GM19438 (cell line): ENCODE measurements around the gene FBXW10B.
"Not testable (repeated sequence)": the region's sequence is repeated elsewhere in the genome, so short reads cannot be mapped to it uniquely, and the experiment has no call there.

ENCODE experiments used
- ATAC-seq: cut with Tn5 transposase; IDR thresholded peaks from one replicate; pipeline ENCODE4 v1.9.1; 2021; ENCODE audit warnings: low read depth; ENCODE audit not compliant: unreplicated experiment

Gene FBXW10B, protein sequence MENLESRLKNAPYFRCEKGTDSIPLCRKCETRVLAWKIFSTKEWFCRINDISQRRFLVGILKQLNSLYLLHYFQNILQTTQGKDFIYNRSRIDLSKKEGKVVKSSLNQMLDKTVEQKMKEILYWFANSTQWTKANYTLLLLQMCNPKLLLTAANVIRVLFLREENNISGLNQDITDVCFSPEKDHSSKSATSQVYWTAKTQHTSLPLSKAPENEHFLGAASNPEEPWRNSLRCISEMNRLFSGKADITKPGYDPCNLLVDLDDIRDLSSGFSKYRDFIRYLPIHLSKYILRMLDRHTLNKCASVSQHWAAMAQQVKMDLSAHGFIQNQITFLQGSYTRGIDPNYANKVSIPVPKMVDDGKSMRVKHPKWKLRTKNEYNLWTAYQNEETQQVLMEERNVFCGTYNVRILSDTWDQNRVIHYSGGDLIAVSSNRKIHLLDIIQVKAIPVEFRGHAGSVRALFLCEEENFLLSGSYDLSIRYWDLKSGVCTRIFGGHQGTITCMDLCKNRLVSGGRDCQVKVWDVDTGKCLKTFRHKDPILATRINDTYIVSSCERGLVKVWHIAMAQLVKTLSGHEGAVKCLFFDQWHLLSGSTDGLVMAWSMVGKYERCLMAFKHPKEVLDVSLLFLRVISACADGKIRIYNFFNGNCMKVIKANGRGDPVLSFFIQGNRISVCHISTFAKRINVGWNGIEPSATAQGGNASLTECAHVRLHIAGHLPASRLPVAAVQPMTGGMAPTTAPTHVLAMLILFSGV

DNA sequence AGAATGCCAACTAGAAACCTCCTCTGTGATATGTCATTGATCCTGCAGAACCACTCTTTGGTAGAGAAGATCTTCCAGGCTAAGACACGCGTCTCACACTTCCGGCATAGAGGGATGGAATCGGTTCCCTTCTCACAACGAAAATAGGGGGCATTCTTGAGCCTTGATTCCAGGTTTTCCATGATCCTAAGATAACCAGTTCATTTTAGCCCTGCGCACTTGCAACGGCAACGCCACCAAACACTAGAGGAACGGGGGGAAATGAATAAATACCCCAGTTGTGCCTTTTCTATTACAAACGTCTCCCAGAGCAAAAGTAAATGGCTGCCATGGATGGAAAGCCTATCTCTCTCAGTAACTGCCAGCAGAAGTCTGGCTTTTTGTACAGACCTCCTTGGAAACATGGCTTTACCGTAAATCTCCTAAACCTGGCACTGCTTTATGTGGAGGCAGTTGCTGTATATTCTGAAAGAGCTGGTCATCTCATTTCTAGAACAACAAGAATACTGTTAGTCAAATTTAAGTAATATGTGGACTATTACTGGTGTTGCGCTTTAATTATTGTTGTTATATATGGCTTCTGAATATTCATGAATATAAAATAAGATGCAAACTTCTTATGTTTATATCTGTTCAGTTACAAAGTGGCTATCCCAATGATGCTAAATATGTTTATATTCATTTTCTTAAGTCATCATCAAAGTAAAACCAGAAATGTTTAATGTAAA, at the start of gene FBXW10B:
FBXW10B (minus strand) TSS at position 374 of the 728 bp plus-strand sequence; CDS start at position 182, 192 bp downstream.
- not testable (repeated sequence) for ATAC-seq

GRCh38 chr17:15663691-15664090, 44.2 kb upstream of the FBXW10B start:
- no peak for ATAC-seq

GRCh38 chr17:15663176-15663575, 43.7 kb upstream of the FBXW10B start:
- no peak for ATAC-seq

GRCh38 chr17:15662681-15663080, 43.2 kb upstream of the FBXW10B start:
- ATAC-seq, result no peak

DNA sequence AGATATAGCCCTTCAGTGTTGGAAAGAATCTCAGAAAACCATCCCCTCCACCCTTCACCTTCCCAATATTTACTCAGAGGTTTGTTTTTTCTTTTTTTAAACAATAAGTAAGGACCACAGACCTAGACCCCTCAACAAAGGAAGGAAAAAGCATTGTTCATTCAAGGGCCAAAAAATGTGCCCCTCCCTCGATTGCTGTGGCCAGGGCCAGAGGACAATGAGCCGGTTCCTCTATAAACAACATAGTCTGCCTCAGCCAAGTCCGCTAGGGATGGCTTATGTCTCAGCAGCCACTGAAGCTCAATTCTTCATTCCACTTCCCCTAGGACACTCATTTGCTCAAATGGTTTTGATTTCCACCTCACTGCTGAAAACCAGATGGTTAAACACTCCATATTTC, 40.6 kb upstream of the FBXW10B start:
- no peak for ATAC-seq

GRCh38 chr17:15659663-15660062, 40.2 kb upstream of the FBXW10B start:
- ATAC-seq, result no peak

DNA sequence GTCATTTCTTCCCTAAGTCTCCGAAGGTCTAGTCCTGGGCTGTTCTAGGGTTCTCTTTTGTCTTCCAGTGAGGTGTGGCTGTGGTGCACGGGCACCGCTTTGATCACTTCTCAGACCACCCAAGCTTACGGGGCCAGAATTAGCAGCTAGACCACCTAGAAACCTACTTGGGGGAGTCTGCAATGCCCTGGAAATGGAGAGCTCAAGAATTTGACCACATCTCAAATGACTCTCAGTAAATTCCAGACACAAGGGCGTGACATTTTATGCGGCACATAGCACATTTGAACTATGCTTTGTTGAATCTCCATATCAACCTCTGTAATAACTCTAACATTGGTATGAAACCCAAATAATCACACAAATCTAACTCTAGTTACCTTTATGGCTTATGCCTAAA, 39.7 kb upstream of the FBXW10B start:
- ATAC-seq, result no peak

DNA sequence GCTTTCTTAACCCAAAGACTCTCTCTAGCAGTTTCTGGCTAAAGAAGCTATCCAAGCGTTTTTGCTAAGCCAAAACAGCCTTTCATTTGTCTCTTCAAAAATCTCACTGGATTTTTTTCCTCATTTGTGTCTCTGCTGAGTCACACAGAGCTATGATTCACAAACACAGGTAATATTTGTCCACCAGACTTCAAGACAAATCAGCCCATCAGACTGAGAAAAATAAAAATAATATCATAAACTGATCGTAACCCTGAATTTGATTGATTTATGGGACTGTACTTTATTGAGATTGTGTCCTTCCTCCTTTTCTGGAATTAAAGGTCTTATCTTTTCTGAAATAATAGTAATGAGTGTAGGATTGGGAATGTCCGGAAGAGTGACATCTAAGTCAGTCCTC, 38.8 kb upstream of the FBXW10B start:
- ATAC-seq, result no peak

- ATAC-seq, result no peak
These were observed 38.4 kb upstream of the FBXW10B start for GRCh38 chr17:15657868-15658267.

DNA sequence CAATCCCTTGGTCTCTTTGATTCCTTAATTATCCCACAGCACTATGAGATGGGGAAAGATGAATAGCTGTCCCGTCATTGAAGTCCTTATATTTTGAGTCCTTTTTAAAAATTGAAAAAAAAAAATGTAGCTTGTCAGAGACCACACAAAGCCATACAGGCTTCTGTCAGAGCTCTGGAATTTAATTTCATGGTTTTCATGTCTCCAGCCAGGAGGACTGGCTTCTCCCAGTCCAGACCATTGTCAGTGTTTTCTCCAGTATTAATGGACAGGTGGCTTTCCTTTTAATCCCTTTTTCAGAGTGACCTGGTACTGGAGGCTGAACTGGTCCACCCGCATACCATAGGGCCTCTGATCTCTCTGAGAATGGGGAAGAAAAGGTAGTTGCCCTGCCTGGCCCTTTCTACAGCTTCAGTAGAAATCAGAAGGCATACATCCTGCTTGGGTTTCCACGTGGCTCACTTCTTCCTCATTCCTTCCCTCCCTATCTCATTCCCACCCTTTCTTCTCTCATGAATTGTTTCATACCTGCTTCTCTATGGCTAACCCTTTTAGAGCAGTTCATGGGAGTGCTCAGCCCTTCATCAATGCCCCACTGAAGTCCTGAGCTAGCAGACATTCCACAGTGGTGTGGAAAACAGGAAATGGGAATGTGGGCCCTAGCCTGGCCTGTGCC, 35.5 kb upstream of the FBXW10B start:
- ATAC-seq, result no peak

GRCh38 chr17:15654401-15654800, 34.9 kb upstream of the FBXW10B start:
- not testable (repeated sequence) for ATAC-seq

DNA sequence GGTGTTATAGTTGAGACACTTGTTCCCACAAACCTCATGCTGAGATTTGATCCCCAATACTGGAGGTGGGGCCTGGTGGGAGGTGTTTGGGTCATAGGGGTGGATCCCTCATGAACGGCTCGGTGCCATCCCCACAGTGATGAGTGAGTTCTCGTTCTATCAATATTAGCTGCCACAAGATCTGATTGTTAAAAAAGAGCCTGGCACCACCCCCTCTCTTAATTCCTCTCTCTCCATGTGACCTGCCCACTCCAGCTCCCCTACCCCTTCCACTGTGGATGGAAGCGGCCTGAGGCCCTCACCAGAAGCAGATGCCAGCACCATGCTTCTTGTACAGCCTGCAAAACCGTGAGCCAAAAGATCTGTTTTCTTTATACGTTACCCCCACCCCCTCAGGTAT, 33.5 kb upstream of the FBXW10B start:
- ATAC-seq, result no peak

GRCh38 chr17:15651583-15652110, 32.1 kb upstream of the FBXW10B start:
- peak; percentile 84 for ATAC-seq

- ATAC-seq, result no peak
These were observed 31.5 kb upstream of the FBXW10B start for GRCh38 chr17:15650741-15651582.

DNA sequence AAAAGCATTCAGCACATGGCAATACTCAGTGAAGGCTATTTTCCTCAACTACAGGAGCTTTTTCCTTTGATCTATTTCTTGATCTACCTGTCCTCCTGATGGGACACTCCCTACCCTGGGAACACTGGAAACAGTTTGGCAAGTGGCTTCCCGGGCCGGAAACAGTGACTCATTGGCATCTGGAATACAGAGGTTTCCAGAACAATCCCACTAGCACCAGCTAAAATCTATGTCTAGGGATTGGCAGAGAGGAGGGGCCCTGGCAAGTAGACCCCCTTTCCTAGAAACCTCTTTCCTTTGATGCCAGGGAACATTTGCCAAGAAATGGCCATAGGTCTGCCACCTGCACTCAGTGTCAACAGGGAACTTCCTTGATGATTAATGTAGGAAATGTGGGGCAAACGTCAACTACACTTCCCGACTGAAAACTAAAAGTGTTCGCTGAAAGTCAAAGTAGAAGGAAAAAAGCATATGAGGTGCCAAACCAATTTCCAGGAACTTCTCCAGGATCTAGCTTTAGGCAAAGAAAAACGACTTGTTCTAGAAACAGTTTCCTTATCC, 30.4 kb upstream of the FBXW10B start:
- ATAC-seq, result no peak

- ATAC-seq, result no peak
These were observed 28.9 kb upstream of the FBXW10B start for GRCh38 chr17:15648386-15648785.

GRCh38 chr17:15645942-15646312, 26.4 kb upstream of the FBXW10B start:
- not testable (repeated sequence) for ATAC-seq

DNA sequence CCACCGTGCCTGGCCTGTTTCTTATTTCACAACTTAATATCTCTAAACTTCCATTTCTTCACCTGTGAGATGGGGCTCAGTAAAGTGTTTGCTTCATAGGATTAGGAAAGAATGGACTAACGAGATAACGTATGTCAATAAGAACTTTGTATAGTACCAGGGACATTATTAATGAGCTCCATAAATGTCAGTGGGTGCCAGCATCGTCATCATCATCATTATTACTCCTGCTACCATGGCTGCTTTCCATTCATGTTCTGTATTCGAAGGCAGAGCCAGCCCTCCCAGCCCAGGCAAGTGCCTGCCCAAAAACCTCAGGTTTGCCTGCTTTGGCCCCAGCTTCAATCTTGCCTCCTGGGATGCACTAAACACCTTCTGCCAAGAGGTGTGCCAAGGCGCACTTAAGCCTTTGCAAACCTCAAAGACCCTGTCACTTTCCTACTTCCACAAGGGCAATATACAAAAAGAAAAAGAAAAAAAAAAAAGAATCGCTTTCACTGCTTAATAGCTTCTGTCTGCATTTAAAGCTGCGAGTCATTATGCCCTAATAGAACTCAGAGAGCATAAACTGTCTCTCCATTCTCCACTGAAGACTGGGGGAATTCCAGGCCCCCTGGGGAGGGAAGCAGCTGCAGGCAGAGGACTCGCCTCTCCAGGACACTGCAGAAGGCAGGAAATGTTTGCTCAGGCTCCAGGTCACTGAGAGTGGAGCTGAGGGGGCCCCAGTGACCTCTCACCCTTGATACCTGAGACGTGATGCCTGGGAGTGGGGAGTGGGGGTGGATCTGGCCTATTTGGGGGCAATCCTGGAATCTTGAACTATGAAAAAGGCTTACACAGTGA, 25.8 kb upstream of the FBXW10B start:
- ATAC-seq, result not testable (repeated sequence)
